HepG2 (cell line): ENCODE data around the gene TADA2B. TPM values are rescaled to one million over a fixed set of nuclear protein-coding genes. Genes with fewer than 3 reads are reported as not detected.

Experiments
- FIP1L1 ChIP-seq: fragments of 200-400 bp; formaldehyde crosslinking; IDR thresholded peaks from 2 replicates; pipeline ENCODE4 v1.6.1; 2018; ENCODE audit warnings: low read depth, mild to moderate bottlenecking, low read length, moderate library complexity, borderline replicate concordance; ENCODE audit not compliant: insufficient read depth
- FOXA1 ChIP-seq, 2 experiments: fragments of 450-650 bp in 1 of 2; sonication (generic) in 1 of 2; formaldehyde crosslinking in 1 of 2; IDR thresholded peaks; 2 replicates each; pipeline versions ENCODE4 v1.4.0 to v1.6.1; 2016 to 2020; ENCODE audit warnings: missing genetic modification reagents in 1 of 2
- FOXC1 ChIP-seq: sonication (generic); formaldehyde crosslinking; IDR thresholded peaks from 2 replicates; pipeline ENCODE4 v1.8.0; 2022; ENCODE audit warnings: mild to moderate bottlenecking, missing genetic modification reagents, borderline replicate concordance
- GATAD1 ChIP-seq: IDR thresholded peaks from 2 replicates; pipeline ENCODE4 v1.6.1; 2016; ENCODE audit warnings: missing genetic modification reagents, missing compliant biosample characterization
- HNF4A ChIP-seq: sonication (generic); formaldehyde crosslinking; IDR thresholded peaks from 2 replicates; pipeline ENCODE4 v1.4.0; 2020; ENCODE audit warnings: missing genetic modification reagents
- MAFG ChIP-seq: sonication (generic); formaldehyde crosslinking; IDR thresholded peaks from 2 replicates; pipeline ENCODE4 v1.5.1; 2020; ENCODE audit warnings: mild to moderate bottlenecking, missing genetic modification reagents
- PHF20 ChIP-seq: sonication (generic); formaldehyde crosslinking; IDR thresholded peaks from 2 replicates; pipeline ENCODE4 v1.5.0; 2020; ENCODE audit warnings: mild to moderate bottlenecking, missing genetic modification reagents
- STAG1 ChIP-seq: sonication (generic); formaldehyde crosslinking; IDR thresholded peaks from 2 replicates; pipeline ENCODE4 v1.4.0; 2020; ENCODE audit warnings: missing genetic modification reagents
- ZBTB42 ChIP-seq: sonication (generic); formaldehyde crosslinking; IDR thresholded peaks from 2 replicates; pipeline ENCODE4 v1.5.0; 2020; ENCODE audit warnings: mild to moderate bottlenecking, missing genetic modification reagents
- ZFP90 ChIP-seq: sonication (generic); formaldehyde crosslinking; IDR thresholded peaks from 2 replicates; pipeline ENCODE4 v1.8.0; 2022; ENCODE audit warnings: missing genetic modification reagents, mild to moderate bottlenecking, inconsistent platforms, borderline replicate concordance
- ZFY ChIP-seq: sonication (generic); formaldehyde crosslinking; IDR thresholded peaks from 2 replicates; pipeline ENCODE4 v1.4.0; 2020; ENCODE audit warnings: missing genetic modification reagents
- ZNF746 ChIP-seq: sonication (generic); formaldehyde crosslinking; IDR thresholded peaks from 2 replicates; pipeline ENCODE4 v1.8.0; 2022; ENCODE audit warnings: mild to moderate bottlenecking, missing genetic modification reagents
- ZNF891 ChIP-seq: sonication (generic); formaldehyde crosslinking; IDR thresholded peaks from 2 replicates; pipeline ENCODE4 v1.5.0; 2020; ENCODE audit warnings: mild to moderate bottlenecking, missing genetic modification reagents
- polyA plus RNA-seq, 8 experiments: library from polyadenylated mRNA; depleted of rRNA in 3 of 8; stranded (reverse) in 7 of 8; unstranded in 1 of 8; fragments of >200 nt; fragmentation: Illumina TruSeq in 4 of 8; extraction: Trizol in 4 of 8; gene quantifications; 2 replicates each; pipeline versions ENCODE4 v1.2.1 to v1.2.3, GENCODE V29; 2011 to 2016; ENCODE audit warnings: low read depth in 4 of 8, missing spikeins in 1 of 8, mixed read lengths in 1 of 8; ENCODE audit not compliant: insufficient read depth in 1 of 8
- total RNA-seq, 5 experiments: library from RNA; depleted of rRNA; stranded (reverse); fragments of >200 nt; fragmentation: Illumina TruSeq; extraction: Trizol; gene quantifications; 2 replicates each; pipeline ENCODE4 v1.2.3, GENCODE V29; 2016; ENCODE audit warnings: low read depth in 1 of 5
- TF ChIP-seq, protein P1 (sequence below), 2 experiments: sonication (generic) in 1 of 2; formaldehyde crosslinking in 1 of 2; IDR thresholded peaks; 2 replicates each; pipeline versions ENCODE4 v1.4.0 to v1.6.1; 2018 to 2020; ENCODE audit warnings: missing genetic modification reagents in 2 of 2, borderline replicate concordance in 1 of 2, low read depth in 1 of 2, mild to moderate bottlenecking in 1 of 2, missing biosample characterization in 1 of 2
- TF ChIP-seq, protein P2 (sequence below): sonication (generic); formaldehyde crosslinking; IDR thresholded peaks from 2 replicates; pipeline ENCODE4 v1.5.0; 2020; ENCODE audit warnings: mild to moderate bottlenecking, missing genetic modification reagents
- TF ChIP-seq, protein P3 (sequence below): sonication (generic); formaldehyde crosslinking; IDR thresholded peaks from 2 replicates; pipeline ENCODE4 v1.4.0; 2020; ENCODE audit warnings: low read depth, mild to moderate bottlenecking, missing genetic modification reagents
- TF ChIP-seq, protein P4 (sequence below): sonication (generic); formaldehyde crosslinking; IDR thresholded peaks from 2 replicates; pipeline ENCODE4 v1.4.0; 2020; ENCODE audit warnings: mild to moderate bottlenecking, missing genetic modification reagents
- TF ChIP-seq, protein P5 (sequence below): IDR thresholded peaks from 2 replicates; pipeline ENCODE4 v1.6.1; 2016; ENCODE audit warnings: low read depth, control low read depth

TADA2B gene
- total and polyA plus RNA-seq, 2 of the 13 experiments (the other 11 are each of a cell fraction or from before 2014, with no cell fraction given): 4.6 to 8.9 TPM

DNA sequence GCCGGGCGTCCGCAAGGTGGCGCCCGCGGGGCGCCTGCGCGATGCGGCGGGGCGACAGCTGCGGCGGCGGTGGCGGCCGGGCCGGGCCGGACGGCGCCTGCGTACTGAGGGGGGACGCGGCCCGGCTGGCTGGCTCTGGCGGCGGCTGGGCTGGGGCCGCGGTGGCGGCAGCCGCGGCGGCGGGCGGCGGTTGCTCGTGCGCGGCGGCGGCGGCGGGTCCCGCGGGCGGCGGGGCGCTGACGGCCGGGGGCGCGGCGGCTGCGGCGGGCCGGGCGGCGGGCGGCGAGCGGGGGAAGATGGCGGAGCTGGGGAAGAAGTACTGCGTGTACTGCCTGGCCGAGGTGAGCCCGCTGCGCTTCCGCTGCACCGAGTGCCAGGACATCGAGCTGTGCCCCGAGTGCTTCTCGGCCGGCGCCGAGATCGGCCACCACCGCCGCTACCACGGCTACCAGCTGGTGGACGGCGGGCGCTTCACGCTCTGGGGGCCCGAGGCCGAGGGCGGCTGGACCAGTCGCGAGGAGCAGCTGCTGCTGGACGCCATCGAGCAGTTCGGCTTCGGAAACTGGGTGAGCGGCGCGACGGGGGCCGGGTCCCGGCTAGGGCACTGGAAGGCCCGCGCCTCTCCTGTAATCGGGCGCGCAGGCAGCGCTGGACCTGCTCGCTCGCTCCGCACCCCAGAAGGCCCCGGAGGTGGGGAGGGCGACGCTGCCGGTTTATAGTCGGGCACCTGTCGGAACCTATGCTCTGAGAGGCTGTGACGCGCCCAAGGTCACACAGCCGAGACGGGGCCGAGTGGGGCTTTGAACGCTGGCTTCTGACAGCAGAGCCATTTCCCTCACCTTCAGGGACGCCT is at the start of gene TADA2B (continued):
- TF ChIP-seq, protein P1, sequence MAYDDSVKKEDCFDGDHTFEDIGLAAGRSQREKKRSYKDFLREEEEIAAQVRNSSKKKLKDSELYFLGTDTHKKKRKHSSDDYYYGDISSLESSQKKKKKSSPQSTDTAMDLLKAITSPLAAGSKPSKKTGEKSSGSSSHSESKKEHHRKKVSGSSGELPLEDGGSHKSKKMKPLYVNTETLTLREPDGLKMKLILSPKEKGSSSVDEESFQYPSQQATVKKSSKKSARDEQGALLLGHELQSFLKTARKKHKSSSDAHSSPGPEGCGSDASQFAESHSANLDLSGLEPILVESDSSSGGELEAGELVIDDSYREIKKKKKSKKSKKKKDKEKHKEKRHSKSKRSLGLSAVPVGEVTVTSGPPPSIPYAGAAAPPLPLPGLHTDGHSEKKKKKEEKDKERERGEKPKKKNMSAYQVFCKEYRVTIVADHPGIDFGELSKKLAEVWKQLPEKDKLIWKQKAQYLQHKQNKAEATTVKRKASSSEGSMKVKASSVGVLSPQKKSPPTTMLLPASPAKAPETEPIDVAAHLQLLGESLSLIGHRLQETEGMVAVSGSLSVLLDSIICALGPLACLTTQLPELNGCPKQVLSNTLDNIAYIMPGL (CRISPR knock-in tag; IDR thresholded peaks at IDR 0.05; ENCODE audit: borderline replicate concordance in 1 of 2, low read depth in 1 of 2): peak; percentile 45 to 49; a peak in 2 of 4 replicates
- TF ChIP-seq ZNF891 (0 out of 2 replicates have a peak, but pooled peaks have one; percentile 3), STAG1 (CRISPR knock-in tag) (peak; percentile 20; the same call in 1 of the 2 replicates), MAFG (no peak), FIP1L1 (no peak), FOXA1 (IDR thresholded peaks at IDR 0.05) (no peak), FOXA1 (CRISPR knock-in tag; IDR thresholded peaks at IDR 0.05) (no peak; the same call in 1 of the 2 replicates), ZBTB42 (CRISPR knock-in tag) (peak; percentile 54; the same call in 1 of the 2 replicates), PHF20 (0 out of 2 replicates have a peak, but pooled peaks have one; percentile 17), ZNF746 (CRISPR knock-in tag) (peak; percentile 37; the same call in 1 of the 2 replicates), ZFP90 (CRISPR knock-in tag) (no peak), ZFY (peak; percentile 79), HNF4A (CRISPR knock-in tag) (0 out of 2 replicates have a peak, but pooled peaks have one; percentile 7), GATAD1 (CRISPR knock-in tag) (no peak), FOXC1 (CRISPR knock-in tag) (peak; percentile 57; the same call in 1 of the 2 replicates)
- TF ChIP-seq, protein P2, sequence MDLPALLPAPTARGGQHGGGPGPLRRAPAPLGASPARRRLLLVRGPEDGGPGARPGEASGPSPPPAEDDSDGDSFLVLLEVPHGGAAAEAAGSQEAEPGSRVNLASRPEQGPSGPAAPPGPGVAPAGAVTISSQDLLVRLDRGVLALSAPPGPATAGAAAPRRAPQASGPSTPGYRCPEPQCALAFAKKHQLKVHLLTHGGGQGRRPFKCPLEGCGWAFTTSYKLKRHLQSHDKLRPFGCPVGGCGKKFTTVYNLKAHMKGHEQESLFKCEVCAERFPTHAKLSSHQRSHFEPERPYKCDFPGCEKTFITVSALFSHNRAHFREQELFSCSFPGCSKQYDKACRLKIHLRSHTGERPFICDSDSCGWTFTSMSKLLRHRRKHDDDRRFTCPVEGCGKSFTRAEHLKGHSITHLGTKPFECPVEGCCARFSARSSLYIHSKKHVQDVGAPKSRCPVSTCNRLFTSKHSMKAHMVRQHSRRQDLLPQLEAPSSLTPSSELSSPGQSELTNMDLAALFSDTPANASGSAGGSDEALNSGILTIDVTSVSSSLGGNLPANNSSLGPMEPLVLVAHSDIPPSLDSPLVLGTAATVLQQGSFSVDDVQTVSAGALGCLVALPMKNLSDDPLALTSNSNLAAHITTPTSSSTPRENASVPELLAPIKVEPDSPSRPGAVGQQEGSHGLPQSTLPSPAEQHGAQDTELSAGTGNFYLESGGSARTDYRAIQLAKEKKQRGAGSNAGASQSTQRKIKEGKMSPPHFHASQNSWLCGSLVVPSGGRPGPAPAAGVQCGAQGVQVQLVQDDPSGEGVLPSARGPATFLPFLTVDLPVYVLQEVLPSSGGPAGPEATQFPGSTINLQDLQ (CRISPR knock-in tag): no peak
- TF ChIP-seq, protein P3, sequence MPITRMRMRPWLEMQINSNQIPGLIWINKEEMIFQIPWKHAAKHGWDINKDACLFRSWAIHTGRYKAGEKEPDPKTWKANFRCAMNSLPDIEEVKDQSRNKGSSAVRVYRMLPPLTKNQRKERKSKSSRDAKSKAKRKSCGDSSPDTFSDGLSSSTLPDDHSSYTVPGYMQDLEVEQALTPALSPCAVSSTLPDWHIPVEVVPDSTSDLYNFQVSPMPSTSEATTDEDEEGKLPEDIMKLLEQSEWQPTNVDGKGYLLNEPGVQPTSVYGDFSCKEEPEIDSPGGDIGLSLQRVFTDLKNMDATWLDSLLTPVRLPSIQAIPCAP: no peak
- TF ChIP-seq, protein P4, sequence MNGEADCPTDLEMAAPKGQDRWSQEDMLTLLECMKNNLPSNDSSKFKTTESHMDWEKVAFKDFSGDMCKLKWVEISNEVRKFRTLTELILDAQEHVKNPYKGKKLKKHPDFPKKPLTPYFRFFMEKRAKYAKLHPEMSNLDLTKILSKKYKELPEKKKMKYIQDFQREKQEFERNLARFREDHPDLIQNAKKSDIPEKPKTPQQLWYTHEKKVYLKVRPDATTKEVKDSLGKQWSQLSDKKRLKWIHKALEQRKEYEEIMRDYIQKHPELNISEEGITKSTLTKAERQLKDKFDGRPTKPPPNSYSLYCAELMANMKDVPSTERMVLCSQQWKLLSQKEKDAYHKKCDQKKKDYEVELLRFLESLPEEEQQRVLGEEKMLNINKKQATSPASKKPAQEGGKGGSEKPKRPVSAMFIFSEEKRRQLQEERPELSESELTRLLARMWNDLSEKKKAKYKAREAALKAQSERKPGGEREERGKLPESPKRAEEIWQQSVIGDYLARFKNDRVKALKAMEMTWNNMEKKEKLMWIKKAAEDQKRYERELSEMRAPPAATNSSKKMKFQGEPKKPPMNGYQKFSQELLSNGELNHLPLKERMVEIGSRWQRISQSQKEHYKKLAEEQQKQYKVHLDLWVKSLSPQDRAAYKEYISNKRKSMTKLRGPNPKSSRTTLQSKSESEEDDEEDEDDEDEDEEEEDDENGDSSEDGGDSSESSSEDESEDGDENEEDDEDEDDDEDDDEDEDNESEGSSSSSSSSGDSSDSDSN (CRISPR knock-in tag): peak; percentile 93
- TF ChIP-seq, protein P5, sequence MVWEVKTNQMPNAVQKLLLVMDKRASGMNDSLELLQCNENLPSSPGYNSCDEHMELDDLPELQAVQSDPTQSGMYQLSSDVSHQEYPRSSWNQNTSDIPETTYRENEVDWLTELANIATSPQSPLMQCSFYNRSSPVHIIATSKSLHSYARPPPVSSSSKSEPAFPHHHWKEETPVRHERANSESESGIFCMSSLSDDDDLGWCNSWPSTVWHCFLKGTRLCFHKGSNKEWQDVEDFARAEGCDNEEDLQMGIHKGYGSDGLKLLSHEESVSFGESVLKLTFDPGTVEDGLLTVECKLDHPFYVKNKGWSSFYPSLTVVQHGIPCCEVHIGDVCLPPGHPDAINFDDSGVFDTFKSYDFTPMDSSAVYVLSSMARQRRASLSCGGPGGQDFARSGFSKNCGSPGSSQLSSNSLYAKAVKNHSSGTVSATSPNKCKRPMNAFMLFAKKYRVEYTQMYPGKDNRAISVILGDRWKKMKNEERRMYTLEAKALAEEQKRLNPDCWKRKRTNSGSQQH (CRISPR knock-in tag): no peak
